Chondrocyte (in vitro differentiated cells): Measurements from ENCODE around the gene TRMT5. TPM values are rescaled to one million over a fixed set of nuclear protein-coding genes. Genes with fewer than 3 reads are reported as not detected.

Experiments
- DNase-seq: peaks from one replicate; pipeline ENCODE4 v3.0.0; 2021; ENCODE audit warnings: mixed read lengths, low spot score
- H3K27ac Mint-ChIP-seq: one replicate; pipeline ENCODE4 v1.8.0; 2021; ENCODE audit warnings: mild to moderate bottlenecking, moderate library complexity, mixed read lengths; ENCODE audit not compliant: unreplicated experiment
- H3K27me3 Mint-ChIP-seq: 2 replicates; pipeline ENCODE4 v1.8.0; 2021; ENCODE audit warnings: low read depth, mixed read lengths
- H3K36me3 Mint-ChIP-seq: 2 replicates; pipeline ENCODE4 v1.8.0; 2021; ENCODE audit warnings: low read depth, mixed read lengths
- H3K4me1 Mint-ChIP-seq: 2 replicates; pipeline ENCODE4 v1.8.0; 2021; ENCODE audit warnings: low read depth, mild to moderate bottlenecking, mixed read lengths
- H3K4me3 Mint-ChIP-seq: one replicate; pipeline ENCODE4 v1.8.0; 2021; ENCODE audit warnings: mild to moderate bottlenecking, moderate library complexity, mixed read lengths; ENCODE audit not compliant: unreplicated experiment
- H3K9me3 Mint-ChIP-seq: 2 replicates; pipeline ENCODE4 v1.8.0; 2021; ENCODE audit warnings: low read depth, mixed read lengths
- total RNA-seq: library from RNA; stranded (reverse); gene quantifications from 3 replicates; pipeline ENCODE4 v1.2.1, GENCODE V29; 2021
- TF ChIP-seq, protein P1 (sequence below): fragments of 200-600 bp; sonication (generic); IDR thresholded peaks from 2 replicates; pipeline ENCODE4 v1.5.0; 2021; ENCODE audit warnings: antibody characterized with exemption, mild to moderate bottlenecking, moderate library complexity

Gene TRMT5
- total RNA-seq, 1 donor from 2014 or later: 12.6 TPM

DNA sequence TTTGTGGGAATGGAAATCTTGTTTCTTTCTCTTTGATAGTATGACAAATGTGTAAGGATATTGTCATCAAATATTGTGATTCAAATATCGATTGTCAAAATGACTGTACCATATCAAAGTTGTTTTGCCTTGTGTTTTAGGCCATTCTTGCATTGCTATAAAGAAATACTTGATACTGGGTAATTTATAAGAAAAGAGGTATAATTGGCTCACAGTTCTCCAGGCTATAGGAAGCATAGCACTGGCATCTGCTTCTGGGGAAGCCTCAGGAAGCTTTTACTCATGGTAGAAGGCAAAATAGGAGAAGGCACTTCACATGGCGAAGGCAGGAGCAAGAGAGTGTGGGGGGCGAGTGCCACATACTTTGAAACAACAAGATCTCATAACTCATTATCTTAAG, 7.8 kb downstream of the TRMT5 start:
- DNase-seq: no peak
- Mint-ChIP-seq H3K4me1 (peaks cover 19% of the 10 kb centered on the region), H3K27me3 (no peaks in the 10 kb centered on the region), H3K36me3 (peaks cover 14% of the 10 kb centered on the region), H3K27ac (no peak overlapping the region), H3K4me3 (no peak overlapping the region), H3K9me3 (no peaks in the 10 kb centered on the region)
- TF ChIP-seq, protein P1, sequence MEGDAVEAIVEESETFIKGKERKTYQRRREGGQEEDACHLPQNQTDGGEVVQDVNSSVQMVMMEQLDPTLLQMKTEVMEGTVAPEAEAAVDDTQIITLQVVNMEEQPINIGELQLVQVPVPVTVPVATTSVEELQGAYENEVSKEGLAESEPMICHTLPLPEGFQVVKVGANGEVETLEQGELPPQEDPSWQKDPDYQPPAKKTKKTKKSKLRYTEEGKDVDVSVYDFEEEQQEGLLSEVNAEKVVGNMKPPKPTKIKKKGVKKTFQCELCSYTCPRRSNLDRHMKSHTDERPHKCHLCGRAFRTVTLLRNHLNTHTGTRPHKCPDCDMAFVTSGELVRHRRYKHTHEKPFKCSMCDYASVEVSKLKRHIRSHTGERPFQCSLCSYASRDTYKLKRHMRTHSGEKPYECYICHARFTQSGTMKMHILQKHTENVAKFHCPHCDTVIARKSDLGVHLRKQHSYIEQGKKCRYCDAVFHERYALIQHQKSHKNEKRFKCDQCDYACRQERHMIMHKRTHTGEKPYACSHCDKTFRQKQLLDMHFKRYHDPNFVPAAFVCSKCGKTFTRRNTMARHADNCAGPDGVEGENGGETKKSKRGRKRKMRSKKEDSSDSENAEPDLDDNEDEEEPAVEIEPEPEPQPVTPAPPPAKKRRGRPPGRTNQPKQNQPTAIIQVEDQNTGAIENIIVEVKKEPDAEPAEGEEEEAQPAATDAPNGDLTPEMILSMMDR: no peak

DNA sequence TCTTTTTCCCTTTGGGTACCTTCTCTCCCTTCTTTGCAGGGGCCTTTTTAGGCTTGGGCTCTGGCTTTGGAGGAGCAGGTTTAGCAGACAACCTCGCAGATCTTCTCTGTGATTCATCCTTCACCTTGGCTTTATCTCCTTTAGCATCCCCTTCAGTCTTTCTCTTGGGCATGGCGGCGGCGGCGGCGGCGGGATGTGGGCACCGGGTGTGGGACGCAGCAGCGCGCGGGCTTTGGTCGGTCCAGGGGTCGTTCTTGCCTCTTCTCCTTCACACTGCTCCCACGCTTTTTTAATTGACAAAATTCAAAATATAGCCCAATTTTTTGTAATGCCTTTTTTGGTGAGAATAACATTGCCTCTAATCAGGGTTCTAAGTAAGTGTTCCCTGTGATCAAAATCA, 8.6 kb downstream of the TRMT5 start:
- Mint-ChIP-seq H3K9me3 (no peaks in the 10 kb centered on the region), H3K4me1 (peaks cover 21% of the 10 kb centered on the region), H3K36me3 (peaks cover 14% of the 10 kb centered on the region), H3K27me3 (no peaks in the 10 kb centered on the region), H3K27ac (no peak overlapping the region), H3K4me3 (no peak overlapping the region)
- TF ChIP-seq, protein P1: no peak
- no peak for DNase-seq

DNA sequence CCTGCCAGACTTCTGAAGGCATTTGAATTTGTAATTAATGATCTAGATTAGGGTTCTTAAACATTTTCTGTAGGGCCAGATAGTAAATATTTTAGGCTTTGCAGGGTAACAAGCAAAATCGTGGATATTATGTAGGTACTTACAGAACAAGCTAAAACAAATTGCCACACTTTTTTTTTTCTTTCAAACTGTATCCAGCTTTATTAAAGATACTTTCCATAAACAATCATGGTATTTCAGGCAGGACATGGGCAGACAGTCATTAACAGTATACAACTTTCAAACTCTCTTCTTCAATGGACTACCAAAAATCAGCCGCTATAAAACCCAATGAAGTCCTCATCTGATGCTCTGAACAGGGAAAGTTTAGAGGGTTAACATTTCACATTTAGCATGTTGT, 9.6 kb downstream of the TRMT5 start:
- Mint-ChIP-seq H3K27me3 (no peaks in the 10 kb centered on the region), H3K27ac (no peak overlapping the region), H3K4me3 (no peak overlapping the region), H3K36me3 (peaks cover 14% of the 10 kb centered on the region), H3K9me3 (no peaks in the 10 kb centered on the region), H3K4me1 (peaks cover 26% of the 10 kb centered on the region)
- TF ChIP-seq, protein P1: no peak
- DNase-seq: no peak

DNA sequence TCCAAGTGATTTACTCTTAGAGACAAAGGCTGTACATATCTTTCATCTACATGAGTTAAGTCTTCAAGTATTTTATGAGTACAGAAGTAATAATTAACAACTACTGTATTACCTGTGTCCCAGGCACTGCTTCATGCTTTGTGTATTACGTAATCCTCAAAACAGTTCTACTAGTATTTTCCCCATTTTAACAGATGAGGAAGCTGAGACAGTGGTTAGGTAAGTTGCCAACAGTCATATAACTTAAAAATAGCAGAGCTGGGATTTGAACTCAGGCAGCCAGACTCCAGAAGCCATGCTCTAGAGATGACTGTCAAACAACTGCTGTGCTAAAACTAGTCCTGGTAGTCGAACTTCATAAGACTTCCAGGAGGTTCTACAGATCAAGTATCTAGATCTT, 10.7 kb downstream of the TRMT5 start:
- no peak for DNase-seq
- TF ChIP-seq, protein P1: no peak
- Mint-ChIP-seq H3K27me3 (no peaks in the 10 kb centered on the region), H3K9me3 (no peaks in the 10 kb centered on the region), H3K27ac (no peak overlapping the region), H3K4me1 (peaks cover 37% of the 10 kb centered on the region), H3K4me3 (no peak overlapping the region), H3K36me3 (peaks cover 12% of the 10 kb centered on the region)

DNA sequence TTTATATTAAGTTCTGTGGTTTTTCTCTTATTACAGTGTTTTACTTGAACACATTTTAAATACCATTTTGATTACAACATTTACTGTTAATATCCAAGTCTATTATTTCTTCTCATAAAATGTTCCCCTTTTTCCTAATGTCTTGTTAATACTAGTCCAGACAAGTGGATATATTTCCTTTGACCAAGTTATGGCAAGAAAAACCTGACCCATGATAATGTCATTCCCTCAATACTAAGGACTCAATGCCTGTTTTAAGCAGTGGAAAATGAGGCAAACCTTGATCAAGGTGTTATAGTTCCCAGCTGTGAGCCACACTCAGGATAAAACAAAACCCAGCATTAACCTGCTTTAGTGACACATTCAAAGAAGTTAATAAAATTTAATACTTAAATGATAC, 12.2 kb downstream of the TRMT5 start:
- no peak for DNase-seq
- no peak overlapping the region for H3K4me3 Mint-ChIP-seq
- H3K4me1 Mint-ChIP-seq: peaks cover 49% of the 10 kb centered on the region
- no peaks in the 10 kb centered on the region for H3K9me3 Mint-ChIP-seq
- TF ChIP-seq, protein P1: no peak
- H3K27ac Mint-ChIP-seq: no peak overlapping the region
- peaks cover 10% of the 10 kb centered on the region for H3K36me3 Mint-ChIP-seq
- no peaks in the 10 kb centered on the region for H3K27me3 Mint-ChIP-seq
